HepG2 (cell line): ENCODE data around the gene ANKRD2. TPM values are rescaled to one million over a fixed set of nuclear protein-coding genes. Genes with fewer than 3 reads are reported as not detected.

Source experiments
- ATAC-seq: fragments of 200-7000 bp; cut with Tn5 transposase; 3 replicates; pipeline ENCODE4 v1.9.1; 2020; ENCODE audit warnings: mild to moderate bottlenecking, moderate library complexity
- BruUV-seq: library from RNA; stranded (reverse); fragments of 400-500 nt; replicated peaks from 2 replicates; lab custom pipeline; 2021; lab: Mats Ljungman, UMichigan
- CTCF ChIA-PET: fragments of 300-600 bp; formaldehyde crosslinking; extraction: SDS; loops from one replicate; lab custom pipeline; 2021; ENCODE audit warnings: low total read pairs, inconsistent platforms, low intra/inter-chr PET ratio; lab: Yijun Ruan, JAX
- POLR2A ChIA-PET: fragments of 350-600 bp; sonication (Branson Sonifier 250); formaldehyde crosslinking; loops from one replicate; lab custom pipeline; 2020; ENCODE audit warnings: antibody characterized with exemption, inconsistent platforms; lab: Yijun Ruan, JAX
- DNase-seq: peaks from one replicate; pipeline ENCODE4 v3.0.0-alpha.2; 2015; ENCODE audit warnings: low spot score
- FAIRE-seq: peaks from 3 replicates; lab custom pipeline; 2011; peaks lifted over from hg19 to GRCh38; lab: Jason Lieb, UNC
- H2AFZ ChIP-seq: one replicate; pipeline ENCODE4 v1.6.1; 2011; ENCODE audit warnings: low read length, inconsistent platforms
- H3K27ac ChIP-seq: fragments of 300-600 bp; 3 replicates; pipeline ENCODE4 v1.8.0; 2011; ENCODE audit warnings: mixed run types, mild to moderate bottlenecking, mixed read lengths, low read length, inconsistent platforms; ENCODE audit not compliant: insufficient read depth; ENCODE audit errors: extremely low read length
- H3K27me3 ChIP-seq, 2 experiments: fragments of 200-600 bp in 1 of 2; 2 replicates in 1 of 2; 3 replicates in 1 of 2; pipeline versions ENCODE4 v1.6.0 to v1.8.0; 2011; ENCODE audit warnings: low read length in 2 of 2, mild to moderate bottlenecking in 2 of 2, moderate library complexity in 2 of 2, inconsistent platforms in 1 of 2; ENCODE audit not compliant: insufficient read depth in 2 of 2, control insufficient read depth in 1 of 2
- H3K36me3 ChIP-seq, 2 experiments: fragments of 200-600 bp in 1 of 2; replicated peaks in 1 of 2; 2 replicates in 1 of 2; 3 replicates in 1 of 2; pipeline versions ENCODE4 v1.5.1 to v1.8.0; 2011; ENCODE audit warnings: low read length in 2 of 2, inconsistent platforms in 1 of 2; ENCODE audit not compliant: insufficient read depth in 2 of 2, control insufficient read depth in 1 of 2
- H3K4me1 ChIP-seq: 2 replicates; pipeline ENCODE4 v1.5.1; 2012; ENCODE audit warnings: low read length, inconsistent platforms; ENCODE audit not compliant: insufficient read depth
- H3K4me2 ChIP-seq: 2 replicates; pipeline ENCODE4 v1.6.0; 2011; ENCODE audit warnings: low read depth, low read length, inconsistent platforms
- H3K4me3 ChIP-seq, 3 experiments: fragments of 200-600 bp in 1 of 3; sonication (generic), shearing (Covaris generic) in 1 of 3; replicated peaks in 1 of 3; 2 replicates each; pipeline ENCODE4 v1.5.1; 2011 to 2016; ENCODE audit warnings: low read length in 3 of 3, inconsistent platforms in 2 of 3, low read depth in 2 of 3, mild to moderate bottlenecking in 2 of 3, control low read depth in 1 of 3, mixed read lengths in 1 of 3; ENCODE audit not compliant: insufficient read depth in 1 of 3
- H3K79me2 ChIP-seq: one replicate; pipeline ENCODE4 v1.6.1; 2011; ENCODE audit warnings: low read length, inconsistent platforms; ENCODE audit not compliant: insufficient read depth
- H3K9ac ChIP-seq: 2 replicates; pipeline ENCODE4 v1.6.0; 2011; ENCODE audit warnings: mild to moderate bottlenecking, low read depth, low read length, inconsistent platforms; ENCODE audit not compliant: insufficient read depth
- H3K9me3 ChIP-seq: 2 replicates; pipeline ENCODE4 v1.5.1; 2012; ENCODE audit warnings: mild to moderate bottlenecking, low read length
- H4K20me1 ChIP-seq: 2 replicates; pipeline ENCODE4 v1.6.0; 2011; ENCODE audit warnings: inconsistent platforms, mild to moderate bottlenecking, low read length, moderate library complexity; ENCODE audit not compliant: insufficient read depth
- CENPT ChIP-seq: sonication (generic); formaldehyde crosslinking; IDR thresholded peaks from 2 replicates; pipeline ENCODE4 v1.8.0; 2022; ENCODE audit warnings: low read depth, mild to moderate bottlenecking, moderate library complexity, missing genetic modification reagents
- PAX8 ChIP-seq: sonication (generic); formaldehyde crosslinking; IDR thresholded peaks from 2 replicates; pipeline ENCODE4 v1.8.0; 2022; ENCODE audit warnings: mild to moderate bottlenecking, missing genetic modification reagents, borderline replicate concordance
- ZFY ChIP-seq: sonication (generic); formaldehyde crosslinking; IDR thresholded peaks from 2 replicates; pipeline ENCODE4 v1.4.0; 2020; ENCODE audit warnings: missing genetic modification reagents
- ZNF354B ChIP-seq: sonication (generic); formaldehyde crosslinking; IDR thresholded peaks from 2 replicates; pipeline ENCODE4 v1.8.0; 2022; ENCODE audit warnings: mild to moderate bottlenecking, missing genetic modification reagents
- WGBS: methylation state at CpG from one replicate; pipeline ENCODE4 v1.1.6; 2017; ENCODE audit warnings: low lambda C conversion rate; 5-methylcytosine and 5-hydroxymethylcytosine counted together
- in situ Hi-C: cut with HindIII; loops from 2 replicates; pipeline ENCODE4 v1.10.0; 2017; ENCODE audit warnings: low pct_unique_long_range_greater_than_20kb; ENCODE audit not compliant: extremely low pct_ligation_motif_present
- intact Hi-C: fragments of 100-400 bp; cut with micrococcal nuclease; formaldehyde crosslinking; loops from one replicate; pipeline ENCODE4 v1.10.0; 2022; ENCODE audit not compliant: unreplicated experiment
- polyA plus RNA-seq, 8 experiments: library from polyadenylated mRNA; depleted of rRNA in 3 of 8; stranded (reverse) in 7 of 8; unstranded in 1 of 8; fragments of >200 nt; fragmentation: Illumina TruSeq in 4 of 8; extraction: Trizol in 4 of 8; gene quantifications; 2 replicates each; pipeline versions ENCODE4 v1.2.1 to v1.2.3, GENCODE V29; 2011 to 2016; ENCODE audit warnings: low read depth in 4 of 8, missing spikeins in 1 of 8, mixed read lengths in 1 of 8; ENCODE audit not compliant: insufficient read depth in 1 of 8
- total RNA-seq, 5 experiments: library from RNA; depleted of rRNA; stranded (reverse); fragments of >200 nt; fragmentation: Illumina TruSeq; extraction: Trizol; gene quantifications; 2 replicates each; pipeline ENCODE4 v1.2.3, GENCODE V29; 2016; ENCODE audit warnings: low read depth in 1 of 5
- TF ChIP-seq, protein P1 (sequence below): sonication (generic); formaldehyde crosslinking; IDR thresholded peaks from 2 replicates; pipeline ENCODE4 v1.4.0; 2020; ENCODE audit warnings: missing genetic modification reagents
- TF ChIP-seq, protein P2 (sequence below): IDR thresholded peaks from 2 replicates; pipeline ENCODE4 v1.6.1; 2012; ENCODE audit warnings: low read length, improper control_type of control experiment
- TF ChIP-seq, protein P3 (sequence below): sonication (generic); formaldehyde crosslinking; IDR thresholded peaks from 2 replicates; pipeline ENCODE4 v1.5.1; 2020; ENCODE audit warnings: mild to moderate bottlenecking, missing genetic modification reagents, moderate library complexity
- TF ChIP-seq, protein P4 (sequence below): sonication (generic); formaldehyde crosslinking; IDR thresholded peaks from 2 replicates; pipeline ENCODE4 v1.5.0; 2020; ENCODE audit warnings: mild to moderate bottlenecking, missing genetic modification reagents

ANKRD2 gene
- total and polyA plus RNA-seq, 2 of the 13 experiments (the other 11 are each of a cell fraction or from before 2014, with no cell fraction given), result not detected

DNA sequence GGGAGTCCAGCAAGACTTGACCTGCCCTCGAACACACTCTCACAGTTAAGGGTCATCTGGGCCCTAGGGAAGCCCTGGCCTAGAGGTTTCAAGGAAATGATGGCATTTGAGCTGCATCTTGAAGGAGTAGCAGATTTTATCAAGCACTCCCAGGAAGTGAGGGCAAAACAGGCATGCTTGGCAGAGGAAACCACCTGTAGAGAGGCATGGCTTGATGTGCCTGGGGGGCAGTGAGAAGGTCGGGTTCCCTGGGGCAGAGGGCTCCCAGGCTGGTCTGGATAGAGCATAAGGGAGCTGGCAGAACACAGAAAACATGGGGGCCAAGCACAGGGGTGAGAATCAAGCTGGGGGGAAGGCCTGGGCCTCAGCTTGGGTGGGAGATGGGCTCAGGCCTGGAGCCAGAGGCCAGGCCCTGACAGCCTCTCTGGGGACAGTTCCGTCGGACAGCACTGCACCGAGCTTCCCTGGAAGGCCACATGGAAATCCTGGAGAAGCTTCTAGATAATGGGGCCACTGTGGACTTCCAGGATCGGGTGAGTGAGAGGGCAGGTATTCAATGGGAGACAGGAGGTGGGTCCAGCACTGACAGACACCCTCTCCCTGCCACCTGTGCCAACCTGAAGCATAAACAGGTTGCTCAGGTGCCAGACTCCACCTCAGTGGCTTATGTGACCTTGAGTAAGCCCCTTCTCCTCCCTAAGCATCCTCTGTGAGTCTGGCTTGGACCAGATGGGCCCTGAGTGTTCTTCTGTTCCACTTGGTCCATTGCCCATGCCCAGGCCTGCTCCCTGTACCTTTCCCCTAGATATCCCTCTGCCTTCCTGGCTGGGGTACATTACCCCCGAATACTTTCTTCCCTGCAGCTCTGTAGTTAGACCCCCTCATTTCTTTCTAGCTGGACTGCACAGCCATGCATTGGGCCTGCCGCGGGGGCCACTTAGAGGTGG, 8.1 kb downstream of the ANKRD2 start:
- H3K27ac ChIP-seq, result no peak overlapping the region
- CTCF ChIA-PET, result no interaction called here
- H3K36me3 ChIP-seq, result no peaks in the 10 kb centered on the region
- TF ChIP-seq PAX8 (CRISPR knock-in tag) (no peak), ZNF354B (no peak), ZFY (CRISPR knock-in tag) (no peak), CENPT (no peak)
- TF ChIP-seq, protein P1, sequence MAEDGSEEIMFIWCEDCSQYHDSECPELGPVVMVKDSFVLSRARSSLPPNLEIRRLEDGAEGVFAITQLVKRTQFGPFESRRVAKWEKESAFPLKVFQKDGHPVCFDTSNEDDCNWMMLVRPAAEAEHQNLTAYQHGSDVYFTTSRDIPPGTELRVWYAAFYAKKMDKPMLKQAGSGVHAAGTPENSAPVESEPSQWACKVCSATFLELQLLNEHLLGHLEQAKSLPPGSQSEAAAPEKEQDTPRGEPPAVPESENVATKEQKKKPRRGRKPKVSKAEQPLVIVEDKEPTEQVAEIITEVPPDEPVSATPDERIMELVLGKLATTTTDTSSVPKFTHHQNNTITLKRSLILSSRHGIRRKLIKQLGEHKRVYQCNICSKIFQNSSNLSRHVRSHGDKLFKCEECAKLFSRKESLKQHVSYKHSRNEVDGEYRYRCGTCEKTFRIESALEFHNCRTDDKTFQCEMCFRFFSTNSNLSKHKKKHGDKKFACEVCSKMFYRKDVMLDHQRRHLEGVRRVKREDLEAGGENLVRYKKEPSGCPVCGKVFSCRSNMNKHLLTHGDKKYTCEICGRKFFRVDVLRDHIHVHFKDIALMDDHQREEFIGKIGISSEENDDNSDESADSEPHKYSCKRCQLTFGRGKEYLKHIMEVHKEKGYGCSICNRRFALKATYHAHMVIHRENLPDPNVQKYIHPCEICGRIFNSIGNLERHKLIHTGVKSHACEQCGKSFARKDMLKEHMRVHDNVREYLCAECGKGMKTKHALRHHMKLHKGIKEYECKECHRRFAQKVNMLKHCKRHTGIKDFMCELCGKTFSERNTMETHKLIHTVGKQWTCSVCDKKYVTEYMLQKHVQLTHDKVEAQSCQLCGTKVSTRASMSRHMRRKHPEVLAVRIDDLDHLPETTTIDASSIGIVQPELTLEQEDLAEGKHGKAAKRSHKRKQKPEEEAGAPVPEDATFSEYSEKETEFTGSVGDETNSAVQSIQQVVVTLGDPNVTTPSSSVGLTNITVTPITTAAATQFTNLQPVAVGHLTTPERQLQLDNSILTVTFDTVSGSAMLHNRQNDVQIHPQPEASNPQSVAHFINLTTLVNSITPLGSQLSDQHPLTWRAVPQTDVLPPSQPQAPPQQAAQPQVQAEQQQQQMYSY (CRISPR knock-in tag), result peak; percentile 81
- TF ChIP-seq, protein P2, sequence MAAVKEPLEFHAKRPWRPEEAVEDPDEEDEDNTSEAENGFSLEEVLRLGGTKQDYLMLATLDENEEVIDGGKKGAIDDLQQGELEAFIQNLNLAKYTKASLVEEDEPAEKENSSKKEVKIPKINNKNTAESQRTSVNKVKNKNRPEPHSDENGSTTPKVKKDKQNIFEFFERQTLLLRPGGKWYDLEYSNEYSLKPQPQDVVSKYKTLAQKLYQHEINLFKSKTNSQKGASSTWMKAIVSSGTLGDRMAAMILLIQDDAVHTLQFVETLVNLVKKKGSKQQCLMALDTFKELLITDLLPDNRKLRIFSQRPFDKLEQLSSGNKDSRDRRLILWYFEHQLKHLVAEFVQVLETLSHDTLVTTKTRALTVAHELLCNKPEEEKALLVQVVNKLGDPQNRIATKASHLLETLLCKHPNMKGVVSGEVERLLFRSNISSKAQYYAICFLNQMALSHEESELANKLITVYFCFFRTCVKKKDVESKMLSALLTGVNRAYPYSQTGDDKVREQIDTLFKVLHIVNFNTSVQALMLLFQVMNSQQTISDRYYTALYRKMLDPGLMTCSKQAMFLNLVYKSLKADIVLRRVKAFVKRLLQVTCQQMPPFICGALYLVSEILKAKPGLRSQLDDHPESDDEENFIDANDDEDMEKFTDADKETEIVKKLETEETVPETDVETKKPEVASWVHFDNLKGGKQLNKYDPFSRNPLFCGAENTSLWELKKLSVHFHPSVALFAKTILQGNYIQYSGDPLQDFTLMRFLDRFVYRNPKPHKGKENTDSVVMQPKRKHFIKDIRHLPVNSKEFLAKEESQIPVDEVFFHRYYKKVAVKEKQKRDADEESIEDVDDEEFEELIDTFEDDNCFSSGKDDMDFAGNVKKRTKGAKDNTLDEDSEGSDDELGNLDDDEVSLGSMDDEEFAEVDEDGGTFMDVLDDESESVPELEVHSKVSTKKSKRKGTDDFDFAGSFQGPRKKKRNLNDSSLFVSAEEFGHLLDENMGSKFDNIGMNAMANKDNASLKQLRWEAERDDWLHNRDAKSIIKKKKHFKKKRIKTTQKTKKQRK, result no peak
- TF ChIP-seq, protein P3, sequence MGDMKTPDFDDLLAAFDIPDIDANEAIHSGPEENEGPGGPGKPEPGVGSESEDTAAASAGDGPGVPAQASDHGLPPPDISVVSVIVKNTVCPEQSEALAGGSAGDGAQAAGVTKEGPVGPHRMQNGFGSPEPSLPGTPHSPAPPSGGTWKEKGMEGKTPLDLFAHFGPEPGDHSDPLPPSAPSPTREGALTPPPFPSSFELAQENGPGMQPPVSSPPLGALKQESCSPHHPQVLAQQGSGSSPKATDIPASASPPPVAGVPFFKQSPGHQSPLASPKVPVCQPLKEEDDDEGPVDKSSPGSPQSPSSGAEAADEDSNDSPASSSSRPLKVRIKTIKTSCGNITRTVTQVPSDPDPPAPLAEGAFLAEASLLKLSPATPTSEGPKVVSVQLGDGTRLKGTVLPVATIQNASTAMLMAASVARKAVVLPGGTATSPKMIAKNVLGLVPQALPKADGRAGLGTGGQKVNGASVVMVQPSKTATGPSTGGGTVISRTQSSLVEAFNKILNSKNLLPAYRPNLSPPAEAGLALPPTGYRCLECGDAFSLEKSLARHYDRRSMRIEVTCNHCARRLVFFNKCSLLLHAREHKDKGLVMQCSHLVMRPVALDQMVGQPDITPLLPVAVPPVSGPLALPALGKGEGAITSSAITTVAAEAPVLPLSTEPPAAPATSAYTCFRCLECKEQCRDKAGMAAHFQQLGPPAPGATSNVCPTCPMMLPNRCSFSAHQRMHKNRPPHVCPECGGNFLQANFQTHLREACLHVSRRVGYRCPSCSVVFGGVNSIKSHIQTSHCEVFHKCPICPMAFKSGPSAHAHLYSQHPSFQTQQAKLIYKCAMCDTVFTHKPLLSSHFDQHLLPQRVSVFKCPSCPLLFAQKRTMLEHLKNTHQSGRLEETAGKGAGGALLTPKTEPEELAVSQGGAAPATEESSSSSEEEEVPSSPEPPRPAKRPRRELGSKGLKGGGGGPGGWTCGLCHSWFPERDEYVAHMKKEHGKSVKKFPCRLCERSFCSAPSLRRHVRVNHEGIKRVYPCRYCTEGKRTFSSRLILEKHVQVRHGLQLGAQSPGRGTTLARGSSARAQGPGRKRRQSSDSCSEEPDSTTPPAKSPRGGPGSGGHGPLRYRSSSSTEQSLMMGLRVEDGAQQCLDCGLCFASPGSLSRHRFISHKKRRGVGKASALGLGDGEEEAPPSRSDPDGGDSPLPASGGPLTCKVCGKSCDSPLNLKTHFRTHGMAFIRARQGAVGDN (CRISPR knock-in tag), result peak; percentile 62
- TF ChIP-seq, protein P4, sequence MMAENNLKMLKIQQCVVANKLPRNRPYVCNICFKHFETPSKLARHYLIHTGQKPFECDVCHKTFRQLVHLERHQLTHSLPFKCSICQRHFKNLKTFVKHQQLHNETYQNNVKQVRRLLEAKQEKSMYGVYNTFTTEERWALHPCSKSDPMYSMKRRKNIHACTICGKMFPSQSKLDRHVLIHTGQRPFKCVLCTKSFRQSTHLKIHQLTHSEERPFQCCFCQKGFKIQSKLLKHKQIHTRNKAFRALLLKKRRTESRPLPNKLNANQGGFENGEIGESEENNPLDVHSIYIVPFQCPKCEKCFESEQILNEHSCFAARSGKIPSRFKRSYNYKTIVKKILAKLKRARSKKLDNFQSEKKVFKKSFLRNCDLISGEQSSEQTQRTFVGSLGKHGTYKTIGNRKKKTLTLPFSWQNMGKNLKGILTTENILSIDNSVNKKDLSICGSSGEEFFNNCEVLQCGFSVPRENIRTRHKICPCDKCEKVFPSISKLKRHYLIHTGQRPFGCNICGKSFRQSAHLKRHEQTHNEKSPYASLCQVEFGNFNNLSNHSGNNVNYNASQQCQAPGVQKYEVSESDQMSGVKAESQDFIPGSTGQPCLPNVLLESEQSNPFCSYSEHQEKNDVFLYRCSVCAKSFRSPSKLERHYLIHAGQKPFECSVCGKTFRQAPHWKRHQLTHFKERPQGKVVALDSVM (CRISPR knock-in tag), result no peak

More for the DNA sequence above, 8.1 kb downstream of the ANKRD2 start:
- in situ Hi-C loops, result no loop called here
- H3K9me3 ChIP-seq, result no peaks in the 10 kb centered on the region
- peaks cover 29% of the 10 kb centered on the region for H3K4me1 ChIP-seq
- intact Hi-C loops, result no loop called here
- no peaks in the 10 kb centered on the region for H4K20me1 ChIP-seq
- no peak overlapping the region for H3K9ac ChIP-seq
- no peak for FAIRE-seq
- H3K79me2 ChIP-seq, result no peaks in the 10 kb centered on the region
- no TSS peak for BruUV-seq
- DNase-seq, result no peak
- H2AFZ ChIP-seq, result no peak overlapping the region
- peaks cover 0 to 12% of the 10 kb centered on the region in 2 experiments; a peak in 1 of 5 replicates for H3K27me3 ChIP-seq
- H3K4me2 ChIP-seq, result peak overlapping the region; percentile 32; the same call in 1 of the 2 replicates
- ATAC-seq, result no peak
- no peak overlapping the region; a peak in 1 of 6 replicates for H3K4me3 ChIP-seq
- WGBS, result 45% methylated on average over 5 of the region's 9 CpGs
- POLR2A ChIA-PET, result no interaction called here
